Glomerular endothelial cell (primary cell): Measurements from ENCODE around the gene FLOT2. TPM values are rescaled to one million over a fixed set of nuclear protein-coding genes. Genes with fewer than 3 reads are reported as not detected.
"Not testable (repeated sequence)": the region's sequence is repeated elsewhere in the genome, so short reads cannot be mapped to it uniquely, and the experiment has no call there.

Source experiments
- DNase-seq: peaks from one replicate; pipeline ENCODE4 v3.0.0-alpha.2; 2011; ENCODE audit warnings: low read depth, low spot score; ENCODE audit errors: extremely low read depth
- total RNA-seq: library from RNA; depleted of rRNA; stranded (reverse); fragments of >200 nt; gene quantifications from 2 replicates; pipeline ENCODE4 v1.2.3, GENCODE V29; 2015

The FLOT2 gene
- total RNA-seq, 1 donor from 2014 or later: 124 TPM

- no peak for DNase-seq
Measured at GRCh38 chr17:28917029-28917428, 19.5 kb upstream of the FLOT2 start.

- no peak for DNase-seq
Measured at GRCh38 chr17:28916302-28916934, 18.9 kb upstream of the FLOT2 start.

- DNase-seq: no peak
Measured at GRCh38 chr17:28912938-28913333, 15.4 kb upstream of the FLOT2 start.

GRCh38 chr17:28912281-28912937 lies 14.9 kb upstream of the FLOT2 start:
- DNase-seq: no peak

GRCh38 chr17:28911411-28912045 lies 14.0 kb upstream of the FLOT2 start:
- DNase-seq: no peak

- no peak for DNase-seq
Measured at GRCh38 chr17:28910534-28910933, 13.0 kb upstream of the FLOT2 start.

GRCh38 chr17:28908640-28909167 lies 11.2 kb upstream of the FLOT2 start:
- DNase-seq: no peak

GRCh38 chr17:28907709-28908475 lies 10.4 kb upstream of the FLOT2 start:
- no peak for DNase-seq

- no peak for DNase-seq
Measured at GRCh38 chr17:28906706-28907438, 9.3 kb upstream of the FLOT2 start.

GRCh38 chr17:28906276-28906675 lies 8.7 kb upstream of the FLOT2 start:
- DNase-seq: no peak

GRCh38 chr17:28904800-28905199 lies 7.3 kb upstream of the FLOT2 start:
- DNase-seq: no peak

- DNase-seq: not testable (repeated sequence)
Measured at GRCh38 chr17:28903546-28903841, 6.0 kb upstream of the FLOT2 start.

- DNase-seq: no peak
Measured at GRCh38 chr17:28902819-28903545, 5.4 kb upstream of the FLOT2 start, which contains the start of gene DHRS13. Gene DHRS13, minus strand, starts transcription at chr17:28903079. Its CDS starts 135 bp downstream, at chr17:28902944.

- DNase-seq: no peak
Measured at GRCh38 chr17:28901866-28902818, 4.6 kb upstream of the FLOT2 start.

- DNase-seq: no peak
Measured at GRCh38 chr17:28900986-28901726, 3.6 kb upstream of the FLOT2 start.

- DNase-seq: no peak
Measured at GRCh38 chr17:28899212-28899815, 1.8 kb upstream of the FLOT2 start.

- no peak for DNase-seq
Measured at GRCh38 chr17:28898527-28898955, 1.0 kb upstream of the FLOT2 start.
